Adrenal gland (tissue), 5 donors: ENCODE measurements around the gene LRRC10.

Experiments used
- CTCF ChIP-seq, 6 experiments: fragments of 450-650 bp in 4 of 6; fragments of 200-600 bp in 2 of 6; sonication (generic) in 1 of 6; IDR thresholded peaks; 1 replicate in 5 of 6; 2 replicates in 1 of 6; pipeline versions ENCODE4 v1.5.1 to v1.8.0; 2016 to 2021; ENCODE audit warnings: antibody characterized with exemption in 6 of 6, mild to moderate bottlenecking in 2 of 6, moderate library complexity in 1 of 6
- POLR2A ChIP-seq, 2 donors: fragments of 450-650 bp; IDR thresholded peaks; one replicate each; pipeline ENCODE4 v1.6.1; 2017; ENCODE audit warnings: antibody characterized with exemption in 2 of 2, mild to moderate bottlenecking in 2 of 2, moderate library complexity in 1 of 2
- donor health status: DM: no; HTN: no; CAD: no.

- TF ChIP-seq POLR2A (IDR thresholded peaks at IDR 0.05) (no peak), CTCF (IDR thresholded peaks at IDR 0.05) (no peak)
Observed at GRCh38 chr12:69600804-69601203, 9.9 kb downstream of the LRRC10 start.
